MM.1S (cell line): ENCODE data around the gene TMTC2.

Experiments
- DNase-seq: peaks from one replicate; pipeline ENCODE4 v3.0.0-alpha.2; 2015
- H2AFZ ChIP-seq: fragments of 300-600 bp; sonication (generic); 2 replicates; pipeline ENCODE4 v1.6.0; 2016; ENCODE audit warnings: antibody characterized with exemption, low read length
- H3F3A ChIP-seq: fragments of 300-600 bp; sonication (generic); 2 replicates; pipeline ENCODE4 v1.6.1; 2016; ENCODE audit warnings: mild to moderate bottlenecking, antibody characterized with exemption, low read length, moderate library complexity, mixed read lengths; ENCODE audit not compliant: insufficient read depth
- H3K27ac ChIP-seq: fragments of 300-600 bp; sonication (generic); 2 replicates; pipeline ENCODE4 v1.5.1; 2016; ENCODE audit warnings: mild to moderate bottlenecking, low read length
- H3K27me3 ChIP-seq: fragments of 300-600 bp; sonication (generic); replicated peaks from 2 replicates; pipeline ENCODE4 v1.6.0; 2016; ENCODE audit warnings: low read length; ENCODE audit not compliant: insufficient read depth
- H3K36me3 ChIP-seq: fragments of 300-600 bp; sonication (generic); replicated peaks from 2 replicates; pipeline ENCODE4 v1.6.1; 2016; ENCODE audit warnings: mild to moderate bottlenecking, low read length, mixed read lengths; ENCODE audit not compliant: insufficient read depth
- H3K4me1 ChIP-seq: fragments of 300-600 bp; sonication (generic); 2 replicates; pipeline ENCODE4 v1.6.1; 2016; ENCODE audit warnings: low read length, mixed read lengths
- H3K4me2 ChIP-seq: fragments of 300-600 bp; sonication (generic); 2 replicates; pipeline ENCODE4 v1.6.0; 2016; ENCODE audit warnings: low read depth, low read length
- H3K4me3 ChIP-seq: fragments of 300-600 bp; sonication (generic); 2 replicates; pipeline ENCODE4 v1.5.1; 2016; ENCODE audit warnings: low read length, mixed read lengths
- H3K79me2 ChIP-seq: fragments of 300-600 bp; sonication (generic); 2 replicates; pipeline ENCODE4 v1.6.1; 2016; ENCODE audit warnings: mixed run types, low read length, mixed read lengths
- H3K9ac ChIP-seq: fragments of 300-600 bp; sonication (generic); 2 replicates; pipeline ENCODE4 v1.6.1; 2016; ENCODE audit warnings: low read length, mixed read lengths
- H3K9me2 ChIP-seq: fragments of 300-600 bp; sonication (generic); replicated peaks from 2 replicates; pipeline ENCODE4 v1.6.1; 2016; ENCODE audit warnings: mild to moderate bottlenecking, low read length, mixed read lengths; ENCODE audit not compliant: insufficient read depth
- H3K9me3 ChIP-seq: fragments of 300-600 bp; sonication (generic); replicated peaks from 2 replicates; pipeline ENCODE4 v1.6.1; 2016; ENCODE audit warnings: mild to moderate bottlenecking, low read length, mixed read lengths; ENCODE audit not compliant: insufficient read depth
- H4K20me1 ChIP-seq: fragments of 300-600 bp; sonication (generic); 2 replicates; pipeline ENCODE4 v1.6.1; 2016; ENCODE audit warnings: mild to moderate bottlenecking, low read length, moderate library complexity, mixed read lengths; ENCODE audit not compliant: insufficient read depth
- CTCF ChIP-seq: fragments of 300-600 bp; sonication (generic); IDR thresholded peaks from 2 replicates; pipeline ENCODE4 v1.5.1; 2016; ENCODE audit warnings: antibody characterized with exemption, low read length, mixed read lengths
- EZH2 ChIP-seq: fragments of 300-600 bp; sonication (generic); optimal IDR thresholded peaks from 2 replicates; pipeline ENCODE3; 2017; ENCODE audit warnings: low read depth, mild to moderate bottlenecking, antibody characterized with exemption, low read length, mixed read lengths
- EZH2phosphoT487 ChIP-seq: fragments of 300-600 bp; sonication (generic); IDR thresholded peaks from 2 replicates; pipeline ENCODE4 v1.6.1; 2018; ENCODE audit warnings: antibody characterized with exemption, low read length

Gene TMTC2

DNA sequence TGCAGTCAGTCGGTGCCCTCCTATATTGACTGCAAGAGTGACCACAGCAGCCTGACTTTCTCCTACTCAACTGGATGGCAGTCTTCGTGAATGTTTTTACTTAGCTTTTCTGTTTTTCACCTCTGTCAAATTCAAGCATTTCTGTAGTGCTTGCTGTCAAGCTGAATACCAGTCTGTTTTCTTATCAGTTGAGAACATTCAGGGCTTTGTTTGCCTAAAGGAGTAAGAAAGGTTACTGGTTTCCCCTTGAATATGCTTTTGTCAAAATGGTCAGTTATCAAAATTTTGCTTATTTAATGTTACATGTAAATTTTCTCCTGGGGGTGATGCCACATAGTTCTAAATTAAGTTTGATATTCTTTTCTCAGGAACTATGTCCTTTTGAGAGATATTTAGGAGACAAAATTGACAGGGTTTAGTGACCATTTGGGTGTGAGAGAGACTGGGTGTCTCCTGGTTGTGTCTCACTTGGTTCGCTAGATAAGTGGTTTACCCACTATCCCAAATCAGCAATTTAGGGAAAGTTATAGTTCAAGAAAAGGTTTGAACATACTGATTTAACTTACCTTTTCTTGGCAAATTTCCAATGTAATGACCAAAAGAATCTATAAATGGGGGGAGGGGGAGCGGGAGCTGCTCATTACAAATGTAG lies 366.3 kb downstream of the TMTC2 start:
- Histone ChIP-seq H3K27ac (no peak overlapping the region), H3K79me2 (no peaks in the 10 kb centered on the region), H3K9ac (no peak overlapping the region), H4K20me1 (no peaks in the 10 kb centered on the region; the same call in 1 of the 2 replicates), H3K9me2 (no peaks in the 10 kb centered on the region), H3K27me3 (no peaks in the 10 kb centered on the region), H2AFZ (no peak overlapping the region), H3K9me3 (no peaks in the 10 kb centered on the region), H3K36me3 (no peaks in the 10 kb centered on the region), H3F3A (no peaks in the 10 kb centered on the region), H3K4me1 (no peaks in the 10 kb centered on the region), H3K4me3 (no peak overlapping the region), H3K4me2 (no peak overlapping the region)
- TF ChIP-seq CTCF (no peak), EZH2phosphoT487 (no peak), EZH2 (no peak)
- DNase-seq: no peak

- no peaks in the 10 kb centered on the region for H3F3A ChIP-seq
- H3K4me1 ChIP-seq: no peaks in the 10 kb centered on the region
- no peaks in the 10 kb centered on the region for H3K9me3 ChIP-seq
- H3K27ac ChIP-seq: no peak overlapping the region
- no peaks in the 10 kb centered on the region for H4K20me1 ChIP-seq
- no peak overlapping the region for H2AFZ ChIP-seq
- H3K9me2 ChIP-seq: no peaks in the 10 kb centered on the region
- H3K36me3 ChIP-seq: no peaks in the 10 kb centered on the region
- TF ChIP-seq CTCF: no peak
- no peak for TF ChIP-seq EZH2phosphoT487
- TF ChIP-seq EZH2: no peak
- no peak for DNase-seq
- H3K79me2 ChIP-seq: no peaks in the 10 kb centered on the region
- H3K27me3 ChIP-seq: no peaks in the 10 kb centered on the region
- no peak overlapping the region for H3K4me3 ChIP-seq
- H3K4me2 ChIP-seq: no peak overlapping the region
- H3K9ac ChIP-seq: no peak overlapping the region
Measured at GRCh38 chr12:83057436-83057835, 370.7 kb downstream of the TMTC2 start.

DNA sequence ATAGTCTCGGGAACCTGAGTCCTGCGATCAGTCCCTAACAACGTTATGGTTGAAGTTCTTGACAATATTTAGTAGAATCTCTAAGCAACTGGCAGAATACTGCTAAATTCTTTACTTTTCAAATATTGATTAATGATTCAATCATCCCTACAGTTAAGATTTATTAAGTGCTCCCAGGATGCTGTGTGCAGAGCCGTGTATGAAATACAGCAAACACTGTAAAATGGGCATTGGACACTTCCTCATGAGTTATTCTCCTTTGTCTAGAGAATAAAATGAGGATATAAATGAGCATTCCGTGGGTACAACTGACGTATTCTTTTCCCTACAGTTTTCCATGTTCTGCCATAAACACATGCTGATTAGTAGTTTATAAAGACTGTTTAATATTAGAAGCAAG lies 372.4 kb downstream of the TMTC2 start:
- Histone ChIP-seq H3K4me2 (no peak overlapping the region), H3K9me3 (no peaks in the 10 kb centered on the region), H3F3A (no peaks in the 10 kb centered on the region), H4K20me1 (no peaks in the 10 kb centered on the region), H3K4me1 (no peaks in the 10 kb centered on the region), H3K9ac (no peak overlapping the region), H3K36me3 (no peaks in the 10 kb centered on the region), H3K4me3 (no peak overlapping the region), H3K79me2 (no peaks in the 10 kb centered on the region), H2AFZ (no peak overlapping the region), H3K27me3 (no peaks in the 10 kb centered on the region), H3K27ac (no peak overlapping the region), H3K9me2 (no peaks in the 10 kb centered on the region)
- no peak for TF ChIP-seq CTCF
- TF ChIP-seq EZH2: no peak
- no peak for TF ChIP-seq EZH2phosphoT487
- no peak for DNase-seq
